ENCODE measurements around the gene SIGLEC5.
A peak's percentile ranks its signal among the peaks of the same experiment; 100 is the strongest.

The SIGLEC5 gene

DNA sequence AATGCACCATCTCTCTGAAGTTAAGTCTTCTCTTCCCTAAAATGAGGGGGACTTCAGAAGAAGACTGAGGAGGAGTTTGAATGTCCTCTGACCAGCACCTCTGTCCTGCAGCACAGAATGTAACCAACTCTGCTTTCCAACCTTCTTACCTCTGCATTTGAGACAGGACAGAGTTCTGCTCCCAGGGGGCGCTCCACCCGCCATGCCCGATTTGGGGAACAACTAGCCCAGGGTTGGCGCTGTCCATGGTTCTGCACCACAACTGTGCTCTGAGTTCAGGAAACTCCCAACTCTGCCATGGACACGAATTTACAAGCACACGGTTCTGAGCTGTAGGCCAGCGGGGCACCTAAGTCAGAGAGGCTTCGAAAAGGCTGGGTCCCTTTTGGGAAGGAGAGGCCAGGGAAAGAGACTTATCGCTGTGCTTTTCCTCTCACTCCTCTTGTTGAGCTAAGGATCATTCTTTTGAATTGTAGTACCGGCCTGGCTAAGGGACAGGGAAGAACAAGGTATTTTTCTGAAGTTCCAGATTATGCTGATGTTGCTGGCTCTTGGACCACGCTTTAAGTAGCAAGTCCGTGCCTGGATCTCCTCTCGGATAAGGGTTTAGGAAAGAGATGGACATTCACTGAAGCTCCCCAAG, 22.2 kb downstream of the SIGLEC5 start:
- H3K27me3 ChIP-seq (ENCODE audit: insufficient read depth, poor library complexity, severe bottlenecking) = no peaks in the 10 kb centered on the region
- H3K27ac ChIP-seq (replicated peaks) = no peak overlapping the region
- DNase-seq (ENCODE audit: low read depth in 1 of 2, low spot score in 1 of 2) = peak; percentile 63 to 93

DNA sequence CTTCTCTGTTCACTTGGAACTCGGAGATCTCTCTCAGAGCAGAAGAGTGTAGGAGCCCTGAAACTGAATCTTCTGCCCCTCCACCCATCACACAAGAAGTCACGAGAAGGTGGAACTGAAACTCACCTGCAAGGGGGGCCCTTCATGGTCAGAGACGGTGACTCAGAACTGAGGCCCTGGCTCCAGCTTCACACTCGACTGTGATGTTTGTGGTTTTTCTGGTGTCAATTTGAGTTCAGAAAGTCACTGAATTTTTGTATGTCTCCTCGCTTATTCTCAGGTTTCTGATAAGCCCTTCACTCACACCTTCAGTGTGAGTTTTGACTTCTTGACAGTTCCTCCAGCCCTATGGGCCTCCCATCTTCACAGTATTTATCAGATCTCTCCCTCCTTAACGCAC, 23.1 kb downstream of the SIGLEC5 start:
- Histone ChIP-seq H3K27ac (replicated peaks) (no peak overlapping the region), H3K4me3 (replicated peaks; ENCODE audit: insufficient read depth, low read length) (no peak overlapping the region), H3K27me3 (ENCODE audit: insufficient read depth, poor library complexity, severe bottlenecking) (no peaks in the 10 kb centered on the region)
- TF ChIP-seq POLR2AphosphoS5 (IDR thresholded peaks at IDR 0.05; ENCODE audit: low read depth) (no peak), SPI1 (IDR thresholded peaks at IDR 0.05; ENCODE audit: borderline replicate concordance, low read depth) (no peak), GABPA (IDR thresholded peaks at IDR 0.05; ENCODE audit: low read depth) (no peak)
- TF ChIP-seq, protein P1, sequence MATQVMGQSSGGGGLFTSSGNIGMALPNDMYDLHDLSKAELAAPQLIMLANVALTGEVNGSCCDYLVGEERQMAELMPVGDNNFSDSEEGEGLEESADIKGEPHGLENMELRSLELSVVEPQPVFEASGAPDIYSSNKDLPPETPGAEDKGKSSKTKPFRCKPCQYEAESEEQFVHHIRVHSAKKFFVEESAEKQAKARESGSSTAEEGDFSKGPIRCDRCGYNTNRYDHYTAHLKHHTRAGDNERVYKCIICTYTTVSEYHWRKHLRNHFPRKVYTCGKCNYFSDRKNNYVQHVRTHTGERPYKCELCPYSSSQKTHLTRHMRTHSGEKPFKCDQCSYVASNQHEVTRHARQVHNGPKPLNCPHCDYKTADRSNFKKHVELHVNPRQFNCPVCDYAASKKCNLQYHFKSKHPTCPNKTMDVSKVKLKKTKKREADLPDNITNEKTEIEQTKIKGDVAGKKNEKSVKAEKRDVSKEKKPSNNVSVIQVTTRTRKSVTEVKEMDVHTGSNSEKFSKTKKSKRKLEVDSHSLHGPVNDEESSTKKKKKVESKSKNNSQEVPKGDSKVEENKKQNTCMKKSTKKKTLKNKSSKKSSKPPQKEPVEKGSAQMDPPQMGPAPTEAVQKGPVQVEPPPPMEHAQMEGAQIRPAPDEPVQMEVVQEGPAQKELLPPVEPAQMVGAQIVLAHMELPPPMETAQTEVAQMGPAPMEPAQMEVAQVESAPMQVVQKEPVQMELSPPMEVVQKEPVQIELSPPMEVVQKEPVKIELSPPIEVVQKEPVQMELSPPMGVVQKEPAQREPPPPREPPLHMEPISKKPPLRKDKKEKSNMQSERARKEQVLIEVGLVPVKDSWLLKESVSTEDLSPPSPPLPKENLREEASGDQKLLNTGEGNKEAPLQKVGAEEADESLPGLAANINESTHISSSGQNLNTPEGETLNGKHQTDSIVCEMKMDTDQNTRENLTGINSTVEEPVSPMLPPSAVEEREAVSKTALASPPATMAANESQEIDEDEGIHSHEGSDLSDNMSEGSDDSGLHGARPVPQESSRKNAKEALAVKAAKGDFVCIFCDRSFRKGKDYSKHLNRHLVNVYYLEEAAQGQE (IDR thresholded peaks at IDR 0.05; ENCODE audit: insufficient replicate concordance, low read depth) = no peak
- TF ChIP-seq, protein P2, sequence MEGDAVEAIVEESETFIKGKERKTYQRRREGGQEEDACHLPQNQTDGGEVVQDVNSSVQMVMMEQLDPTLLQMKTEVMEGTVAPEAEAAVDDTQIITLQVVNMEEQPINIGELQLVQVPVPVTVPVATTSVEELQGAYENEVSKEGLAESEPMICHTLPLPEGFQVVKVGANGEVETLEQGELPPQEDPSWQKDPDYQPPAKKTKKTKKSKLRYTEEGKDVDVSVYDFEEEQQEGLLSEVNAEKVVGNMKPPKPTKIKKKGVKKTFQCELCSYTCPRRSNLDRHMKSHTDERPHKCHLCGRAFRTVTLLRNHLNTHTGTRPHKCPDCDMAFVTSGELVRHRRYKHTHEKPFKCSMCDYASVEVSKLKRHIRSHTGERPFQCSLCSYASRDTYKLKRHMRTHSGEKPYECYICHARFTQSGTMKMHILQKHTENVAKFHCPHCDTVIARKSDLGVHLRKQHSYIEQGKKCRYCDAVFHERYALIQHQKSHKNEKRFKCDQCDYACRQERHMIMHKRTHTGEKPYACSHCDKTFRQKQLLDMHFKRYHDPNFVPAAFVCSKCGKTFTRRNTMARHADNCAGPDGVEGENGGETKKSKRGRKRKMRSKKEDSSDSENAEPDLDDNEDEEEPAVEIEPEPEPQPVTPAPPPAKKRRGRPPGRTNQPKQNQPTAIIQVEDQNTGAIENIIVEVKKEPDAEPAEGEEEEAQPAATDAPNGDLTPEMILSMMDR (IDR thresholded peaks at IDR 0.05; ENCODE audit: insufficient read depth, low read length) = no peak
- DNase-seq (ENCODE audit: low read depth in 1 of 2, low spot score in 1 of 2) = no peak

More for the DNA sequence above, 22.2 kb downstream of the SIGLEC5 start:
- TF ChIP-seq GABPA (IDR thresholded peaks at IDR 0.05; ENCODE audit: low read depth) (no peak), SPI1 (IDR thresholded peaks at IDR 0.05; ENCODE audit: borderline replicate concordance, low read depth) (peak; percentile 62; the same call in 1 of the 2 replicates)
- TF ChIP-seq, protein P2 (IDR thresholded peaks at IDR 0.05; ENCODE audit: insufficient read depth, low read length) = peak; percentile 85
- TF ChIP-seq, protein P1 (IDR thresholded peaks at IDR 0.05; ENCODE audit: insufficient replicate concordance, low read depth) = peak; percentile 100
- no peak overlapping the region for H3K4me3 ChIP-seq (replicated peaks; ENCODE audit: insufficient read depth, low read length)

DNA sequence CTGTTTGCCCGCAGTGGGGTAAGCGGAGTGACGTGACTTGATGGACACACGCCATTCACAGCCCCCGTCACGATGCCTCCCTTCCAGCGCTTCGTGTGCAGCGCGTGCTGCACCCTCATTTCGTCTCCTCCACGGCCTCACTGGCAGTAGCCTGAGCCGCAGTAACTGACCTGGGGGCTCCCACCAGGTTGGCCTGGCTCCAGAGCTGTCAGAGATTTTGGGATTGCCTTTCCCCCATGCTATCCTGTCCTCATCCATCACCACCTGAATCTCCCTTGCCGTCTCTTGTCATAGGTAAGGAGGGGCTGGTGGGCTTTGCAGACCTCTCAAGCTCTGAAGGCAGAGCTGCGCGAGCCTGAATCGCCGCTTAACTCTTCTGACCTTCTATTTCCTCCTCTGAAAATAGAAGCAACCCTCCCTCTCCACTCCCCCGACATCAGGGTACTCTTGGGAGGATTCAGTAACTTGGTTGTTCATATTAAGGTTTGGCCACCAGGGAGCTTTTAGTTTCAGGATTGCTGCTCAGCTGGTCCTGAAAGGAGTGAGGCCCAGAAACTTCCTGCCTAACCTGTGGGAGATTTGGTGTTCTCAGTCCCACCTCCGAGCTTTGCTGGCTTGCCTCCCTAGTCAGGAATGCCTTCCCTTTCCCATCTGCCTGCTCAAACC, 27.9 kb downstream of the SIGLEC5 start:
- no peak overlapping the region for H3K4me3 ChIP-seq (replicated peaks; ENCODE audit: insufficient read depth, low read length)
- H3K27me3 ChIP-seq (ENCODE audit: insufficient read depth, poor library complexity, severe bottlenecking) = peaks cover 4% of the 10 kb centered on the region
- no peak for DNase-seq (ENCODE audit: low read depth in 1 of 2, low spot score in 1 of 2)
- TF ChIP-seq SPI1 (IDR thresholded peaks at IDR 0.05; ENCODE audit: borderline replicate concordance, low read depth) (no peak), POLR2AphosphoS5 (IDR thresholded peaks at IDR 0.05; ENCODE audit: low read depth) (no peak), GABPA (IDR thresholded peaks at IDR 0.05; ENCODE audit: low read depth) (no peak)
- TF ChIP-seq, protein P1 (IDR thresholded peaks at IDR 0.05; ENCODE audit: insufficient replicate concordance, low read depth) = no peak
- TF ChIP-seq, protein P2 (IDR thresholded peaks at IDR 0.05; ENCODE audit: insufficient read depth, low read length) = no peak
- H3K27ac ChIP-seq (replicated peaks) = no peak overlapping the region
